Mesothelial cell of epicardium (in vitro differentiated cells): Measurements from ENCODE around the gene MYRF. TPM values are rescaled to one million over a fixed set of nuclear protein-coding genes. Genes with fewer than 3 reads are reported as not detected.

Source experiments
- DNase-seq, 2 experiments: peaks; one replicate each; pipeline ENCODE4 v3.0.0; 2021; ENCODE audit warnings: low spot score in 2 of 2; ENCODE audit not compliant: unreplicated experiment in 2 of 2
- H3K27ac Mint-ChIP-seq: 2 replicates; pipeline ENCODE4 v1.8.0; 2021; ENCODE audit warnings: mixed read lengths
- H3K27me3 Mint-ChIP-seq: 2 replicates; pipeline ENCODE4 v1.8.0; 2021; ENCODE audit warnings: low read depth, mixed read lengths
- H3K36me3 Mint-ChIP-seq: 2 replicates; pipeline ENCODE4 v1.8.0; 2021; ENCODE audit warnings: mixed read lengths
- H3K4me1 Mint-ChIP-seq: 2 replicates; pipeline ENCODE4 v1.8.0; 2021; ENCODE audit warnings: mixed read lengths
- H3K4me3 Mint-ChIP-seq: 2 replicates; pipeline ENCODE4 v1.8.0; 2021; ENCODE audit warnings: mild to moderate bottlenecking, moderate library complexity, mixed read lengths
- H3K9me3 Mint-ChIP-seq: 2 replicates; pipeline ENCODE4 v1.8.0; 2021; ENCODE audit warnings: mixed read lengths
- total RNA-seq: library from RNA; stranded (reverse); gene quantifications from 3 replicates; pipeline ENCODE4 v1.2.1, GENCODE V29; 2021
- TF ChIP-seq, protein P1 (sequence below): fragments of 200-600 bp; sonication (generic); IDR thresholded peaks from one replicate; pipeline ENCODE4 v1.5.0; 2021; ENCODE audit warnings: antibody characterized with exemption; ENCODE audit not compliant: unreplicated experiment

Gene MYRF
- total RNA-seq, 1 donor from 2014 or later, result 428 TPM

DNA sequence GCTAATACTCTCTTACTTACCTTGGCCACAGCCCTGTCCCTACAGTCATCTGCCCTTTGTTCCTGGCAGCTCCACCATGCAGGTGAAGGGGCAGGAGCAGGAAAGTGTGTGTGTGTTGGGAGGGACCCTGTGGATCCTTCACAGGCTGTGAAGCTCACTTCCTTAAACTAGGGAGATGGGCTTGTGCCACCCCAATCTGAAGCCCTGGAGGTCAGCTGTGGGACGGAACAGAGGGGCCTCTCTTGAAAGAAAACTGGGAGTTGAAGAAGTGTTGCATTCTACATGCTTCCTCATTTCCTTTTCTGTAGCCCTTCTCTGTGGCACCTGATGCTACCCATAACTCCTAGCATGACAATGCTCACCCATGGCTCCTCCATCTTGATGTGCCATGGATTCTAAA lies 52.7 kb downstream of the MYRF start:
- Mint-ChIP-seq H3K27me3 (no peaks in the 10 kb centered on the region), H3K27ac (no peak overlapping the region), H3K4me3 (no peak overlapping the region), H3K9me3 (no peaks in the 10 kb centered on the region), H3K4me1 (peaks cover 12% of the 10 kb centered on the region), H3K36me3 (peaks cover 46% of the 10 kb centered on the region)
- no peak for DNase-seq
- TF ChIP-seq, protein P1, sequence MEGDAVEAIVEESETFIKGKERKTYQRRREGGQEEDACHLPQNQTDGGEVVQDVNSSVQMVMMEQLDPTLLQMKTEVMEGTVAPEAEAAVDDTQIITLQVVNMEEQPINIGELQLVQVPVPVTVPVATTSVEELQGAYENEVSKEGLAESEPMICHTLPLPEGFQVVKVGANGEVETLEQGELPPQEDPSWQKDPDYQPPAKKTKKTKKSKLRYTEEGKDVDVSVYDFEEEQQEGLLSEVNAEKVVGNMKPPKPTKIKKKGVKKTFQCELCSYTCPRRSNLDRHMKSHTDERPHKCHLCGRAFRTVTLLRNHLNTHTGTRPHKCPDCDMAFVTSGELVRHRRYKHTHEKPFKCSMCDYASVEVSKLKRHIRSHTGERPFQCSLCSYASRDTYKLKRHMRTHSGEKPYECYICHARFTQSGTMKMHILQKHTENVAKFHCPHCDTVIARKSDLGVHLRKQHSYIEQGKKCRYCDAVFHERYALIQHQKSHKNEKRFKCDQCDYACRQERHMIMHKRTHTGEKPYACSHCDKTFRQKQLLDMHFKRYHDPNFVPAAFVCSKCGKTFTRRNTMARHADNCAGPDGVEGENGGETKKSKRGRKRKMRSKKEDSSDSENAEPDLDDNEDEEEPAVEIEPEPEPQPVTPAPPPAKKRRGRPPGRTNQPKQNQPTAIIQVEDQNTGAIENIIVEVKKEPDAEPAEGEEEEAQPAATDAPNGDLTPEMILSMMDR, result no peak

DNA sequence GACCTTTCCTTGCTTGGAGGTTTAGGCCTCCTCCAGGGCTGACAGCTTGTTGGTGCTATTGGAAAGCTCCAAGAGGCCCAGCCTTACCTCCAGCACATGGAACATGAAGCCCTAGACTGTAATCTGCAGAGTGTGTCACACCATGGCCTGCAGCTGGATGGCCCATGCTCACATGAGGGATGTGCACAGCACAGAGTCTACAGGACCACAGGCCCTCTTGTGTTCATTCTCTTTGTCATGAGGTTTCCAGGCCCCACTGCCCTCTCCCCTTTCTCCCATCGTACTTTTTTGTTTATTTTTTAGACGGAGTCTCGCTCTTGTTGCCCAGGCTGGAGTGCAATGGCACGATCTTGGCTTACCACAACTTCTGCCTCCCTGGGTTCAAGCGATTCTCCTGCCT lies 54.3 kb downstream of the MYRF start:
- H3K27me3 Mint-ChIP-seq, result no peaks in the 10 kb centered on the region
- H3K9me3 Mint-ChIP-seq, result no peaks in the 10 kb centered on the region
- TF ChIP-seq, protein P1, result no peak
- peak overlapping the region; percentile 30 for H3K27ac Mint-ChIP-seq
- H3K4me3 Mint-ChIP-seq, result no peak overlapping the region
- H3K36me3 Mint-ChIP-seq, result peaks cover 49% of the 10 kb centered on the region
- no peak for DNase-seq
- peaks cover 12% of the 10 kb centered on the region for H3K4me1 Mint-ChIP-seq

DNA sequence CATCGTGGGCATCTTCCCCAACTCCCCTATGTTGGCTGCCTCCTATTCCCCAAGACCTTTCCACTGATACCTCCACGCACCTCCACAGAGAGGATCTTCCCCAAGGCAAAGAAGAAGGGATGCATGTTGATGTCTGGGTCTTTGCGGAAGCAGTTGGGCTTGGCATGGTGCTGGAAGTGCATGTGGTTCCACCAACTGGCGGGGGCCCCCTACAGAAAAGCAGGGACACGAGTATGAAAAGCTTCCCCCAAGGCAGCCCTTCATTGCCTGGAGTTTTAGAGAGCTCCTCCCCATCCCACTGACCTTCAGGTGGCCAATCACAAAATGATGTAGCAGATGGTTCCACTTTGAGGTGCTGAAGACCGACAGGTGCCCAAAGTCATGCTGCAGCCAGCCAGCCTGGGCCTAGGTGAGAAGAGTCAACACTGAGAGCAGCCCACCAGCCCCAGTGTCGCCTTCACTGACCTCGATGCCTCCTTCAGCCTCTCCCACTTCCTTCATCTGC lies 58.3 kb downstream of the MYRF start:
- peaks cover 7% of the 10 kb centered on the region for H3K4me1 Mint-ChIP-seq
- H3K27me3 Mint-ChIP-seq, result no peaks in the 10 kb centered on the region
- H3K4me3 Mint-ChIP-seq, result no peak overlapping the region
- DNase-seq, result no peak
- no peaks in the 10 kb centered on the region for H3K9me3 Mint-ChIP-seq
- no peak overlapping the region for H3K27ac Mint-ChIP-seq
- TF ChIP-seq, protein P1, result no peak
- peaks cover 50% of the 10 kb centered on the region for H3K36me3 Mint-ChIP-seq

DNA sequence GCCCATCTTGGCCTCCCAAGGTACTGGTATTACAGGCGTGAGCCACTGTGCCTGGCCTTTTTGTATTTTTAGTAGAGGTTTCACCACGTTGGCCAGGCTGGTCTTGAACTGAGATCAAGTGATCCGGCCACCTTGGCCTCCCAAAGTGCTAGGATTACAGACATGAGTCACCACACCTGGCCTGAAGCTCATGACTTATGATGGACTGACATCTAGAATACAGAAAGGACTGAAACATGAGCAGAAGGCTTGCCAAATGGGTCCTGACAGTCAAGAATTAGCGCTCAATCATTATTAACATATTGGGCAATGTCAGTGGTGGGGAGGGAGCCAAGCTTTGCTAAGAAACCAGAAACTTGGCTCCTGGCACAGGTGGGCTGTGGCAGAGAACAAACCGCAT lies 59.4 kb downstream of the MYRF start:
- H3K9me3 Mint-ChIP-seq, result no peaks in the 10 kb centered on the region
- no peak overlapping the region for H3K4me3 Mint-ChIP-seq
- no peak overlapping the region for H3K27ac Mint-ChIP-seq
- TF ChIP-seq, protein P1, result no peak
- H3K36me3 Mint-ChIP-seq, result peaks cover 45% of the 10 kb centered on the region
- peaks cover 7% of the 10 kb centered on the region for H3K4me1 Mint-ChIP-seq
- no peak for DNase-seq
- H3K27me3 Mint-ChIP-seq, result no peaks in the 10 kb centered on the region

DNA sequence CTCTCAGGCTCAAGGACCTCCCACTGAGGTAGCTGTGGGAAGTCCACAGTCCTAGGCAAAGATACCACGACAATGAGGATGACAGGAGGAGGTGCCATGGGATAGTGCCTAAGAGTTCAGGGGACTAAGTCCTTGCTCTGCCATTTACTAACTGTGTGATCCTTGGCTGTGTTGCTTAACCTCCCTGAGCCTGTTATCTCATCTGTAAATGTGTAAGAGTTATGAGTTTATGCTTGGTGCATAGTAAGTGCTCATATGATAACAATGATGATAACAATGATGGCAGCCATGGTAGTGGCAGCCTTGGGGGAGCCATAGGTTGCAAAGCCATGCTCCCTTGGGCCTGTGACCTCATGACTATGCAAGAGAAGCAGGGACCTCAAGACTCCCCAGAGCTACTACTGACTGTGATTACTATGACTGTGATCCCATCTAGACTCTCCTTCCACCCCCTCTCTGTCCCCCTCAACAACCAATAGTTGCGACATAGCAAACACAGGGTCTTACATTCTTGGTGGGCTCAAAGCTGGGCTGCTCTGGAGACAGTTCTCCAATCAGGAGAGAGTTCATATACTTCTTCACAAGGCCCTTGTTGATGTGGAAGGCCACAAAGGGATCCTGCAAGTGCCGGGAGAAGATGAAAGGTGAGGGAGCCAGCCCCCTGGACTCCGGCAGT lies 60.4 kb downstream of the MYRF start:
- Mint-ChIP-seq H3K27ac (no peak overlapping the region), H3K4me3 (no peak overlapping the region), H3K36me3 (peaks cover 38% of the 10 kb centered on the region), H3K4me1 (peaks cover 15% of the 10 kb centered on the region), H3K9me3 (no peaks in the 10 kb centered on the region), H3K27me3 (no peaks in the 10 kb centered on the region)
- TF ChIP-seq, protein P1, result no peak
- no peak for DNase-seq
